ENCODE results near the gene PHKB.
"Not testable (repeated sequence)": the region's sequence is repeated elsewhere in the genome, so short reads cannot be mapped to it uniquely, and the experiment has no call there.

Gene PHKB

GRCh38 chr16:47554587-47554986, 93.5 kb downstream of the PHKB start:
- FAIRE-seq; DNase-seq (ENCODE audit: insufficient read length, low spot score): not testable (repeated sequence)

DNA sequence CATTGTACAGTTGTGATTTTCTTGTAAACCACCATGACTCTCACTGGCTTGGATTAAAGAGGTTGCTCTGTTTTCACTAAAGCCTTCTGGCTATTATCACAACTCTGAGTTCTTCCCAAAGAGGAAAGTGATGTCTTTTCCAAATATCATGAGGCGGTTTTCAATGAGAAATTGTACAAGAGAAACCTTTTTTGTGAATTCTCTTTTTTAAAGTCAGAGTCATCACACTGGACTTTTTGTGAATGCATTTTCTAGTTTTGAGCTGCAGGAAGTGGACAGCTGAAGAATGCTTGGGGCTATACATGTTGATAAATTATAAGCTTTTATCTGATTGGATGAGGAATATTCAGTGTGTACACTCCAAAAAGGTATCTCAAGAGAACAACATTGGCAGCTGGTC, 100.2 kb downstream of the PHKB start:
- FAIRE-seq (no peak), DNase-seq (ENCODE audit: insufficient read length, low spot score) (no peak)

DNA sequence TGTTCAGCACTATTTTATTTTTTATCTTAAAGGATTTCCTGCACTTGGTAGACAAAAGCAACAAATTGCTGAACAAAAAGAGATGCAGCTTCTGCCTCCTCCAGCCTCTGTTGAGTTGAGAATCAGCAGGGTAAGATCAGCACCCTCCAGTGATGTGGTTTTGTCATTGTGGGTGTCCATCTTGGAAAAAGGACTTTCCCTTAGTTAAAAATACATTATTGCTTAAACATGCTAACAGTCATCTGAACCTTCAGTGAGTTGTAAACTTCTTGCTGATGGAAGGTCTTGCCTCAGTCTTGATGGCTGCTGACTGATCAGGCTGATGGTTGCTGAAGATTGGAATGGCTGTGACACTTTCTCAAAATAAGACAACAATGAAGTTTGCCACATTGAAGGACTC, 101.2 kb downstream of the PHKB start:
- no peak for DNase-seq (ENCODE audit: insufficient read length, low spot score)

DNA sequence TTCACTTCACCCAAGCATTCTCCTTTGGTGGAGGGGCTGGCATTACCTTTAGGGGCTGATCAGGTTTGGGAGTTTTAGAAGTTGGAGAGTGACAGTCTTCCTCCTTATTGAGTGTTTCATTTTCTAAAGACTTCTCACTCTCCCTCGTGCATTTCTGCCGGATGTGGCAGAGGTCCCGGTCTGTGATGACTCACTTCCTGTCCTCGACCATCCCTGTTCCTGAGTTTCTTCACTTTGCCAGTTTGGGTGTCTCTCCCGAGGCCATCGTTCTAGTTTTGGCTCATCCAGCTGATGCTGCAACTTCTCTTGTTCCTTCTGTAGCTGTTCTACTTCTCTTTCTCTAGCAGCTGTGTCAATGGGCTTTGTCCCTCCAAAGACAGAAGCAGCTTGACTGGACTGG, 104.3 kb downstream of the PHKB start:
- FAIRE-seq: peak; percentile 51

More for the DNA sequence above, 101.2 kb downstream of the PHKB start:
- no peak for FAIRE-seq

DNA sequence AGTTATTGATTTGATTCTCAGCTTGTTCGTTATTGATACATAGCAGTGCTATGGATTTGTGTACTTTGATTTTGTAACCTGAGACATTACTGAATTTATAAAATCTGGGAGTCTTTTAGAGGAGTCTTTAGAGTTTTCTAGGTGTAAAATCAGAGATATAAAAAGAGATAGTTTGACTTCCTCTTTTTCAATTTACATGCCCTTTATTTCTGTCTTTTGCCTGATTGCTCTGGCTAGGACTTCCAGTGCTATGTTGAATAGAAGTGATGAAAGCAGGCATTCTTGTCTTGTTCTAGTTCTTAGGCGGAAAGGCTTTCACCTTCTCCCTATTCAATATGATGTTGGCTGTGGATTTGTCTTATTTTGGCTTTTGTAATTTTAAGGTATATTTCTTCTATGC, 106.2 kb downstream of the PHKB start:
- DNase-seq (ENCODE audit: insufficient read length, low spot score) (no peak), FAIRE-seq (peak; percentile 45)

More for the DNA sequence above, 104.3 kb downstream of the PHKB start:
- no peak for DNase-seq (ENCODE audit: insufficient read length, low spot score)

- FAIRE-seq (no peak), DNase-seq (ENCODE audit: insufficient read length, low spot score) (no peak)
These were observed 107.2 kb downstream of the PHKB start for GRCh38 chr16:47568351-47568750.

GRCh38 chr16:47571049-47571448, 109.9 kb downstream of the PHKB start:
- DNase-seq (ENCODE audit: insufficient read length, low spot score): no peak
- FAIRE-seq: no peak

DNA sequence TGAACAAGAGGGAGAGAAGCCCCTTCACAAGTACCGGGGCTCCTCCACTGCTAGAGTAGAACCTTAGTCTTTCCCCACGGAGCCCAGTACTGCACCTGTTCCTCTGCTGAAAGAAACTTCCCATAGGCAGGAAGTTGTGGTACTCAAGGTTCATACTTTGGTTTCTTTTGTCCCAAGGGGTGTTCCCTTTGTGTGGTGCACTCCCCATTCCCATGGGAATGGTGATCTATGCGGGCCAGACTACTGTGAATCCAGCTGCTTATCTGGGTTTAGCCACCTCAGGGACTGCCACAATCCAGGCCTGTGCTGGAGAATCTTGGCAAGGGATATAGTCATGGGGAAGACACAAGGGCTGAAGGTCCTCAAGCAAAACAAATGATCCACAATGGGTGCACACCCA, 110.6 kb downstream of the PHKB start:
- FAIRE-seq (no peak), DNase-seq (ENCODE audit: insufficient read length, low spot score) (no peak)

- peak; percentile 45 for FAIRE-seq
- no peak for DNase-seq (ENCODE audit: insufficient read length, low spot score)
These were observed 113.2 kb downstream of the PHKB start for GRCh38 chr16:47574091-47575054.

GRCh38 chr16:47577029-47577428, 115.9 kb downstream of the PHKB start:
- no peak for DNase-seq (ENCODE audit: insufficient read length, low spot score)
- no peak for FAIRE-seq

GRCh38 chr16:47578033-47578432, 116.9 kb downstream of the PHKB start:
- FAIRE-seq: no peak
- no peak for DNase-seq (ENCODE audit: insufficient read length, low spot score)

DNA sequence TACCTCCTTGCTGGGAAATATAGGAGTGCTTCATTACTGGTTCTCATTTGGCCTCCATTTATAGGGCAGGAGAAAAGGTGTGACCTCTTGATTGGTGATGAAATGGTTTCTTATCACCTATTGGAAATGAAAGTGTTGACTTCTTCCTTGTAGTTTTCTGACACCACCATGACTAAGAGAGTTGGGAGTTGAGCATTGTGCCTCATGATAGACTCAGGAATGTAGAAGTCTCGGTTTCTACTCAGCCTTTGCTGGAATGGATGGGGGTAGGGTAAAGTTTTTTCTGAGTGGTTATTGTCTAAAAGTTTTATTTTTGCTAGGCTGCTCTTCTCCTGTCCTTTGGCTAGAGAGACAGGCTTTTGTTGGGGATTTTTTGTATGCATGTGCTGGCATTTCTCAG, 117.4 kb downstream of the PHKB start:
- FAIRE-seq (no peak), DNase-seq (ENCODE audit: insufficient read length, low spot score) (no peak)

DNA sequence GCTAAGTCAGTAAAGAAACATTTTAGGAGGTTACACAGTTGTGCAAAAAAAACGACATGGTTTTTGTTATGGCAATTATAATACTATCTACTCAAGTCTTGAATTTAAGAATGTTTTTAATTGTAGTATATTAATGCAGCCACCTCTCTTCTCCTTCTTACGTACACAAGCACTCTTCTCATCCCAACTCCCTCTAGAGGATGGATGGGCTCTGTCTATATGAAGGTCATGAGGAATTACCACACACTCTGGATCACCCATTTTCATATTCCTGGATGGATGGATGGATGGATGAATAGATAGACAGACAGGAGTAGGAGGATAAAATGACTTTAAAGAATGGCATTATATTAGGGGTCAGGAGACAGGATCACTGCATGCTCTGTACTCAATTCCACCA, 120.0 kb downstream of the PHKB start:
- no peak for DNase-seq (ENCODE audit: insufficient read length, low spot score)

DNA sequence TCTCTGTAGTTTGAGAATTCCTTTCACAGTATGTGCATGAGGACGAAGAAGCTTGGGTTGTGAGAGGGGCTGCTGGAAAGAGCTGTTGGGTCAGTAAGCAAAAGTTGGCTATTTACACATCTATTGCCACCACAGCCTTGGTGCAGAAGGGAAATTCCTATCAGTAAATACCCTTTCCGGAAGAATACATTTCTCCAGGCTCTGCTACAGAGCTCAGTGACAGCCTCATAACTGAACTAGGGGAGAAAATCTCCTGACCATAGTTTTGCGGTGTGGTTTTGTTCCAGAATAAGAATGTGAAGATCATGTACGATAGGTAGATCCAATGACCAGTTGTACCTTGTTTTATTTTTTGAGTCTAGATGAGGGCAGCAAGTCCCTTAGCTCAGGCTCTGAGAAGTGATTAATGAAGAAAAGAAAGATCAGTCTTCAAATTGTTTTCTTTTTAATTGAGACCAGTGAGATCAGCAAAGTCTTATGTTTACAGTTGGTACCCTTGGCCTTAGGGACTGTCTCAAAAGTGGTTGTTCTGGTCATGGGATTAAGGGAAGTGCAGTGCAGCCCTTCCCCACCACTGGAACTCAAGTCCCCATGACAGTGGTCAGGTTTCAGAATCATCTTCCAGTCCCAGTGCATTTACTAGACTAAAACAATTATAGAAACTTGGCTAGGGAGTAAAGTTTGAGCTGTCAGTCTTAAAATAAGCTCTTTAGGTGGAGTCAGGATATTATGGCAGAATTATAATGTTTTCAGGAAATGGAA, 123.5 kb downstream of the PHKB start:
- FAIRE-seq (no peak), DNase-seq (ENCODE audit: insufficient read length, low spot score) (no peak)

More for the DNA sequence above, 120.0 kb downstream of the PHKB start:
- FAIRE-seq: no peak

GRCh38 chr16:47586121-47586520, 125.0 kb downstream of the PHKB start:
- no peak for FAIRE-seq
- no peak for DNase-seq (ENCODE audit: insufficient read length, low spot score)

DNA sequence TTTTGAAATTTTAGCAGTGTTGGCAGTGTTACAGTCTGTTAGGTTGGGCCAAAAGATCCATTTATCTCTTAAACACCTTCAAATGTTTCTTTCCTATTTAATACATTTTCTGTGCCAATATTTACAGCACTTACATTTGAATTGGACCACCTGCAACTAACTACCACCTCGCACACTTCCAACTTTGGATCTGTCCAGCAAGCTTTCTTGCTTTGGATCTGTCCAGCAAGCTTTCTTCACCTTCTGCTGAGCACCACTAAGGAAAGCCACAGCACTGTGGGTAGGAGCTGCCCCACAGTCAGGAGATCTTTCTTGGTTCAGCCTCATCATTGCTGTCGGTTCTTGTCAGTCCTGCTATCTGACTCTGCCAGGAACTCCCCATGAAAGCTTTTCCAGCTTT, 129.3 kb downstream of the PHKB start:
- DNase-seq (ENCODE audit: insufficient read length, low spot score): no peak
- no peak for FAIRE-seq

- no peak for DNase-seq (ENCODE audit: insufficient read length, low spot score)
- no peak for FAIRE-seq
These were observed 131.1 kb downstream of the PHKB start for GRCh38 chr16:47592232-47592631.

- no peak for DNase-seq (ENCODE audit: insufficient read length, low spot score)
- FAIRE-seq: peak; percentile 93
These were observed 138.4 kb downstream of the PHKB start for GRCh38 chr16:47599512-47599911.

GRCh38 chr16:47600376-47600775, 139.2 kb downstream of the PHKB start:
- DNase-seq (ENCODE audit: insufficient read length, low spot score): no peak

DNA sequence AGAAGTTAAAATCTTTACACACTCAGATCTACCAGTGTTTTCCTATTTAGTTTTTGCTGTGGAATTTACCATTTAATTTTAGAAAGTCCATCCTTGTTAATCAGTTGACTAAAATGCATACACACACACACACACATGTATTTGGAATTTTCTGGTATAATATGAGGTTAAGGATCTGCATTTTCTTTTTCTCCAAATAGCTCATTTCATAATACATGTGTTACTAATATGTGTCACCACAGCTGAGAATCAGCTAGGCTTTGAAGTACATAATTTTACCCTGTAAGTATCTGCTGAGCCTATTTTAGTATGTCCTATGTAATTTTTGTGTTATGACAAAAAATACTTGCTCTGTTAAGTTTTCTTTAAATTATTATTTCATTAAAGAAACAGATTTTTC, 143.2 kb downstream of the PHKB start:
- FAIRE-seq (no peak), DNase-seq (ENCODE audit: insufficient read length, low spot score) (no peak)

More at GRCh38 chr16:47600376-47600775, 139.2 kb downstream of the PHKB start:
- no peak for FAIRE-seq

- DNase-seq (ENCODE audit: insufficient read length, low spot score): no peak
- no peak for FAIRE-seq
These were observed 149.9 kb downstream of the PHKB start for GRCh38 chr16:47611042-47611441.

Data from GM19239 (cell line).